ENCODE measurements around the gene NUMBL. TPM values are rescaled to one million over a fixed set of nuclear protein-coding genes. Genes with fewer than 3 reads are reported as not detected.

The NUMBL gene
- 6.4 and 19.8 TPM in 2 replicates for total RNA-seq (ENCODE audit: low replicate concordance)

GRCh38 chr19:40690050-40690692 lies at the start of gene NUMBL:
NUMBL (minus strand) TSS chr19:40690651; CDS start chr19:40690483, 168 bp downstream.
- H3K9me3 ChIP-seq (ENCODE audit: low read depth): no peaks in the 10 kb centered on the region
- TF ChIP-seq EZH2 (IDR thresholded peaks at IDR 0.05): no peak
- TF ChIP-seq EZH2phosphoT487 (IDR thresholded peaks at IDR 0.05): no peak
- no peak for TF ChIP-seq CTCF (IDR thresholded peaks at IDR 0.05)
- Mint-ChIP-seq H3K36me3 (peaks cover 20% of the 10 kb centered on the region), H3K4me3 (peak within 1 kb of the TSS; percentile 91), H3K27me3 (ENCODE audit: insufficient read depth, low read depth) (peaks cover 4% of the 10 kb centered on the region), H3K27ac (peak within 1 kb of the TSS; percentile 75), H3K9me3 (no peaks in the 10 kb centered on the region), H3K4me1 (peaks cover 8% of the 10 kb centered on the region)
- H4K20me1 ChIP-seq (ENCODE audit: low read depth): peaks cover 17% of the 10 kb centered on the region
- peak within 1 kb of the TSS; percentile 94 for H2AFZ ChIP-seq (replicated peaks)
- H3K9ac ChIP-seq: peak within 1 kb of the TSS; percentile 38
- H3K36me3 ChIP-seq: no peaks in the 10 kb centered on the region
- peak within 1 kb of the TSS; percentile 76 for H3K4me3 ChIP-seq
- H3K27me3 ChIP-seq: no peaks in the 10 kb centered on the region
- no peak for DNase-seq (ENCODE audit: low spot score)
- peaks cover 5% of the 10 kb centered on the region for H3K4me1 ChIP-seq
- peaks cover 13% of the 10 kb centered on the region for H3F3A ChIP-seq (ENCODE audit: low read depth)
- H3K79me2 ChIP-seq (ENCODE audit: low read depth): peaks cover 20% of the 10 kb centered on the region
- H3K27ac ChIP-seq: no peak within 1 kb of the TSS
- H3K4me2 ChIP-seq: peak within 1 kb of the TSS; percentile 95

- no peaks in the 10 kb centered on the region for H3K79me2 ChIP-seq (ENCODE audit: low read depth)
- no peaks in the 10 kb centered on the region for H3K4me1 ChIP-seq
- H4K20me1 ChIP-seq (ENCODE audit: low read depth): no peaks in the 10 kb centered on the region
- H3F3A ChIP-seq (ENCODE audit: low read depth): peaks cover 4% of the 10 kb centered on the region
- no peak overlapping the region for H3K27ac ChIP-seq
- Mint-ChIP-seq H3K27me3 (ENCODE audit: insufficient read depth, low read depth) (peaks cover 4% of the 10 kb centered on the region), H3K9me3 (no peaks in the 10 kb centered on the region), H3K4me1 (no peaks in the 10 kb centered on the region), H3K36me3 (peaks cover 10% of the 10 kb centered on the region), H3K27ac (no peak overlapping the region), H3K4me3 (no peak overlapping the region)
- DNase-seq (ENCODE audit: low spot score): no peak
- H2AFZ ChIP-seq (replicated peaks): no peak overlapping the region
- no peak overlapping the region for H3K4me3 ChIP-seq
- no peak for TF ChIP-seq EZH2 (IDR thresholded peaks at IDR 0.05)
- TF ChIP-seq CTCF (IDR thresholded peaks at IDR 0.05): no peak
- TF ChIP-seq EZH2phosphoT487 (IDR thresholded peaks at IDR 0.05): no peak
- H3K36me3 ChIP-seq: no peaks in the 10 kb centered on the region
- H3K4me2 ChIP-seq: no peak overlapping the region
- no peak overlapping the region for H3K9ac ChIP-seq
- no peaks in the 10 kb centered on the region for H3K27me3 ChIP-seq
- no peaks in the 10 kb centered on the region for H3K9me3 ChIP-seq (ENCODE audit: low read depth)
Observed at GRCh38 chr19:40739030-40739839, 48.8 kb upstream of the NUMBL start.

GRCh38 chr19:40737102-40737644 lies 46.7 kb upstream of the NUMBL start:
- Histone ChIP-seq H3K9me3 (ENCODE audit: low read depth) (no peaks in the 10 kb centered on the region), H3K4me3 (no peak overlapping the region), H3K27ac (no peak overlapping the region), H3K4me2 (no peak overlapping the region), H3K27me3 (no peaks in the 10 kb centered on the region), H4K20me1 (ENCODE audit: low read depth) (no peaks in the 10 kb centered on the region), H3K4me1 (no peaks in the 10 kb centered on the region), H3K36me3 (no peaks in the 10 kb centered on the region), H3F3A (ENCODE audit: low read depth) (peaks cover 4% of the 10 kb centered on the region), H3K79me2 (ENCODE audit: low read depth) (no peaks in the 10 kb centered on the region), H2AFZ (replicated peaks) (no peak overlapping the region), H3K9ac (no peak overlapping the region)
- peaks cover 2% of the 10 kb centered on the region for H3K27me3 Mint-ChIP-seq (ENCODE audit: insufficient read depth, low read depth)
- H3K27ac Mint-ChIP-seq: no peak overlapping the region
- H3K4me3 Mint-ChIP-seq: no peak overlapping the region
- no peaks in the 10 kb centered on the region for H3K4me1 Mint-ChIP-seq
- H3K9me3 Mint-ChIP-seq: no peaks in the 10 kb centered on the region
- peaks cover 22% of the 10 kb centered on the region for H3K36me3 Mint-ChIP-seq
- TF ChIP-seq EZH2 (IDR thresholded peaks at IDR 0.05) (no peak), EZH2phosphoT487 (IDR thresholded peaks at IDR 0.05) (no peak), CTCF (IDR thresholded peaks at IDR 0.05) (no peak)
- no peak for DNase-seq (ENCODE audit: low spot score)
